ENCODE data around the gene NHERF2. TPM values are rescaled to one million over a fixed set of nuclear protein-coding genes. Genes with fewer than 3 reads are reported as not detected.

The NHERF2 gene
- polyA plus RNA-seq, 2 of the 4 experiments (the other 2 are of a cell fraction) = 32.3 to 35.0 TPM

GRCh38 chr16:2009164-2009711, 17.5 kb upstream of the NHERF2 start:
- DNase-seq (ENCODE audit: low read depth in 1 of 2, low spot score in 1 of 2) = no peak
- Histone ChIP-seq H3K27ac (peak overlapping the region; percentile 95 to 98), H3K9me3 (no peaks in the 10 kb centered on the region), H3K4me1 (peaks cover 53% of the 10 kb centered on the region), H3K4me3 (peak overlapping the region; percentile 94), H3K4me2 (peak overlapping the region; percentile 91)
- no peak for TF ChIP-seq RFX5 (IDR thresholded peaks at IDR 0.05)
- 0 out of 2 replicates have a peak, but pooled peaks have one; percentile 7 for TF ChIP-seq MAX (IDR thresholded peaks at IDR 0.05)
- no peak for TF ChIP-seq POLR2AphosphoS2 (conservative IDR thresholded peaks at IDR 0.05; ENCODE audit: low read length)
- FAIRE-seq = no peak
- POLR2A ChIA-PET = interaction anchor here (1.3 kb wide), 1 partner anchor 146 kb away, joined by 4 read pairs; the partner anchor contains the start of gene TRAF7
- peak in 1 of 2 experiments; percentile 35; a peak in 4 of 6 replicates for ATAC-seq
- WGBS (ENCODE audit: missing lambda C conversion rate) = 3% methylated on average over 11 of the region's 55 CpGs
- CTCF ChIA-PET = interaction anchor here (0.9 to 11.3 kb wide), 5 partner anchors 13 to 138 kb away, joined by 3 to 196 read pairs (median 11); partner anchors contain the start of genes GFER, NOXO1 and SYNGR3

GRCh38 chr16:2009791-2010510, 16.8 kb upstream of the NHERF2 start, which contains the start of gene ZNF598:
ZNF598 (minus strand) TSS chr16:2009821.
- Histone ChIP-seq H3K4me3 (peak within 1 kb of the TSS; percentile 94), H3K4me2 (peak within 1 kb of the TSS; percentile 91), H3K27ac (peak within 1 kb of the TSS; percentile 95 to 98), H3K9me3 (no peaks in the 10 kb centered on the region), H3K4me1 (peaks cover 53% of the 10 kb centered on the region)
- 16% methylated on average over 18 of the region's 52 CpGs for WGBS (ENCODE audit: missing lambda C conversion rate)
- CTCF ChIA-PET = interaction anchor here (5.4 to 11.3 kb wide), 2 partner anchors 14 to 21 kb away, joined by 41 to 196 read pairs; partner anchors contain the start of genes GFER, NOXO1 and SYNGR3
- no peak for FAIRE-seq
- ATAC-seq = peak; percentile 89 to 90
- peak; percentile 84 to 93 for DNase-seq (ENCODE audit: low read depth in 1 of 2, low spot score in 1 of 2)
- POLR2A ChIA-PET = no interaction called here
- peak; percentile 86 for TF ChIP-seq TFCP2L1 (CRISPR knock-in tag; IDR thresholded peaks at IDR 0.05)
- TF ChIP-seq RNF2 (IDR thresholded peaks at IDR 0.05; ENCODE audit: borderline replicate concordance, low read depth) = no peak
- TF ChIP-seq NR3C1 (IDR thresholded peaks at IDR 0.05) = no peak
- TF ChIP-seq MAX (IDR thresholded peaks at IDR 0.05) = peak; percentile 97
- no peak for TF ChIP-seq FOSL2 (IDR thresholded peaks at IDR 0.05)
- 0 out of 2 replicates have a peak, but pooled peaks have one; percentile 19 for TF ChIP-seq FOSL2 (CRISPR knock-in tag; IDR thresholded peaks at IDR 0.05)
- TF ChIP-seq, protein P1, sequence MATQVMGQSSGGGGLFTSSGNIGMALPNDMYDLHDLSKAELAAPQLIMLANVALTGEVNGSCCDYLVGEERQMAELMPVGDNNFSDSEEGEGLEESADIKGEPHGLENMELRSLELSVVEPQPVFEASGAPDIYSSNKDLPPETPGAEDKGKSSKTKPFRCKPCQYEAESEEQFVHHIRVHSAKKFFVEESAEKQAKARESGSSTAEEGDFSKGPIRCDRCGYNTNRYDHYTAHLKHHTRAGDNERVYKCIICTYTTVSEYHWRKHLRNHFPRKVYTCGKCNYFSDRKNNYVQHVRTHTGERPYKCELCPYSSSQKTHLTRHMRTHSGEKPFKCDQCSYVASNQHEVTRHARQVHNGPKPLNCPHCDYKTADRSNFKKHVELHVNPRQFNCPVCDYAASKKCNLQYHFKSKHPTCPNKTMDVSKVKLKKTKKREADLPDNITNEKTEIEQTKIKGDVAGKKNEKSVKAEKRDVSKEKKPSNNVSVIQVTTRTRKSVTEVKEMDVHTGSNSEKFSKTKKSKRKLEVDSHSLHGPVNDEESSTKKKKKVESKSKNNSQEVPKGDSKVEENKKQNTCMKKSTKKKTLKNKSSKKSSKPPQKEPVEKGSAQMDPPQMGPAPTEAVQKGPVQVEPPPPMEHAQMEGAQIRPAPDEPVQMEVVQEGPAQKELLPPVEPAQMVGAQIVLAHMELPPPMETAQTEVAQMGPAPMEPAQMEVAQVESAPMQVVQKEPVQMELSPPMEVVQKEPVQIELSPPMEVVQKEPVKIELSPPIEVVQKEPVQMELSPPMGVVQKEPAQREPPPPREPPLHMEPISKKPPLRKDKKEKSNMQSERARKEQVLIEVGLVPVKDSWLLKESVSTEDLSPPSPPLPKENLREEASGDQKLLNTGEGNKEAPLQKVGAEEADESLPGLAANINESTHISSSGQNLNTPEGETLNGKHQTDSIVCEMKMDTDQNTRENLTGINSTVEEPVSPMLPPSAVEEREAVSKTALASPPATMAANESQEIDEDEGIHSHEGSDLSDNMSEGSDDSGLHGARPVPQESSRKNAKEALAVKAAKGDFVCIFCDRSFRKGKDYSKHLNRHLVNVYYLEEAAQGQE (IDR thresholded peaks at IDR 0.05) = no peak
- TF ChIP-seq HOXA7 (CRISPR knock-in tag; IDR thresholded peaks at IDR 0.05) = peak; percentile 39; the same call in 1 of the 2 replicates
- TF ChIP-seq HOXB5 (CRISPR knock-in tag; IDR thresholded peaks at IDR 0.05) = peak; percentile 54; the same call in 1 of the 2 replicates
- no peak for TF ChIP-seq CEBPB (IDR thresholded peaks at IDR 0.05)
- no peak for TF ChIP-seq ELK1 (IDR thresholded peaks at IDR 0.05; ENCODE audit: low read depth, low read length)
- peak; percentile 96 for TF ChIP-seq PHF8 (IDR thresholded peaks at IDR 0.05; ENCODE audit: borderline replicate concordance, low read depth)
- TF ChIP-seq, protein P2, sequence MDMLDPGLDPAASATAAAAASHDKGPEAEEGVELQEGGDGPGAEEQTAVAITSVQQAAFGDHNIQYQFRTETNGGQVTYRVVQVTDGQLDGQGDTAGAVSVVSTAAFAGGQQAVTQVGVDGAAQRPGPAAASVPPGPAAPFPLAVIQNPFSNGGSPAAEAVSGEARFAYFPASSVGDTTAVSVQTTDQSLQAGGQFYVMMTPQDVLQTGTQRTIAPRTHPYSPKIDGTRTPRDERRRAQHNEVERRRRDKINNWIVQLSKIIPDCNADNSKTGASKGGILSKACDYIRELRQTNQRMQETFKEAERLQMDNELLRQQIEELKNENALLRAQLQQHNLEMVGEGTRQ (IDR thresholded peaks at IDR 0.05) = peak; percentile 60
- no peak; the same call in 1 of the 2 replicates for TF ChIP-seq FOSB (CRISPR knock-in tag; IDR thresholded peaks at IDR 0.05)
- TF ChIP-seq EP300 (IDR thresholded peaks at IDR 0.05) = no peak
- peak; percentile 73; the same call in 1 of the 2 replicates for TF ChIP-seq HOXB13 (CRISPR knock-in tag; IDR thresholded peaks at IDR 0.05; ENCODE audit: low read depth)
- TF ChIP-seq E2F6 (IDR thresholded peaks at IDR 0.05; ENCODE audit: borderline replicate concordance, low read depth) = peak; percentile 66; the same call in 1 of the 2 replicates
- TF ChIP-seq MYC (IDR thresholded peaks at IDR 0.05; ENCODE audit: borderline replicate concordance, low read length) = peak; percentile 91
- TF ChIP-seq HES2 (IDR thresholded peaks at IDR 0.05) = no peak
- peak; percentile 57; the same call in 1 of the 2 replicates for TF ChIP-seq ATOH8 (CRISPR knock-in tag; IDR thresholded peaks at IDR 0.05; ENCODE audit: low read depth)
- 0 out of 2 replicates have a peak, but pooled peaks have one; percentile 25 for TF ChIP-seq ZSCAN20 (CRISPR knock-in tag; IDR thresholded peaks at IDR 0.05)
- TF ChIP-seq EHMT2 (IDR thresholded peaks at IDR 0.05; ENCODE audit: low read depth) = no peak
- TF ChIP-seq ZC3H11A (IDR thresholded peaks at IDR 0.05) = no peak
- peak; percentile 63; the same call in 1 of the 2 replicates for TF ChIP-seq TP53 (CRISPR knock-in tag; IDR thresholded peaks at IDR 0.05)
